H1 (cell line): ENCODE measurements around the gene FITM1. TPM values are rescaled to one million over a fixed set of nuclear protein-coding genes. Genes with fewer than 3 reads are reported as not detected.

ENCODE experiments used
- ASH2L ChIP-seq: fragments of 200-600, 300-600 bp; sonication (generic); IDR thresholded peaks from one replicate; pipeline ENCODE4 v1.7.1; 2017; ENCODE audit warnings: low read length
- CBX5 ChIP-seq: fragments of 300-800, 300-1000 bp; sonication (generic); IDR thresholded peaks from 2 replicates; pipeline ENCODE4 v1.7.1; 2016; ENCODE audit warnings: antibody characterized with exemption, low read length, low read depth
- CHD1 ChIP-seq: IDR thresholded peaks from 2 replicates; pipeline ENCODE4 v1.6.1; 2012; ENCODE audit warnings: low read depth, low read length, improper control_type of control experiment
- CHD2 ChIP-seq: IDR thresholded peaks from 2 replicates; pipeline ENCODE4 v1.6.1; 2012; ENCODE audit warnings: low read length, improper control_type of control experiment
- EZH2 ChIP-seq: fragments of 200-600 bp; sonication (generic); IDR thresholded peaks from 2 replicates; pipeline ENCODE4 v1.7.1; 2012; ENCODE audit warnings: low read depth, mild to moderate bottlenecking, moderate library complexity, low read length, inconsistent platforms; ENCODE audit not compliant: severe bottlenecking
- GTF2F1 ChIP-seq: IDR thresholded peaks from 2 replicates; pipeline ENCODE4 v1.6.1; 2012; ENCODE audit warnings: low read depth, low read length, improper control_type of control experiment, borderline replicate concordance
- HDAC2 ChIP-seq, 2 experiments: fragments of 300-600 bp in 1 of 2; sonication (generic) in 1 of 2; IDR thresholded peaks; 2 replicates each; pipeline ENCODE4 v1.6.1; 2011 to 2012; ENCODE audit warnings: low read depth in 2 of 2, low read length in 2 of 2, mild to moderate bottlenecking in 2 of 2, moderate library complexity in 2 of 2, borderline replicate concordance in 1 of 2, inconsistent platforms in 1 of 2
- JUND ChIP-seq: IDR thresholded peaks from 2 replicates; pipeline ENCODE4 v1.6.1; 2011; ENCODE audit warnings: mild to moderate bottlenecking, improper control_type of control experiment, low read length
- KDM4A ChIP-seq: IDR thresholded peaks from one replicate; pipeline ENCODE4 v1.7.1; 2012; ENCODE audit warnings: low read depth, mild to moderate bottlenecking, moderate library complexity, low read length, inconsistent platforms; ENCODE audit not compliant: severe bottlenecking
- NANOG ChIP-seq: IDR thresholded peaks from 2 replicates; pipeline ENCODE4 v1.6.1; 2011; ENCODE audit warnings: low read length, low read depth, mild to moderate bottlenecking, inconsistent platforms; ENCODE audit not compliant: insufficient read depth, poor library complexity, severe bottlenecking
- NRF1 ChIP-seq: IDR thresholded peaks from 2 replicates; pipeline ENCODE4 v1.6.1; 2011; ENCODE audit warnings: mild to moderate bottlenecking, low read depth, low read length, improper control_type of control experiment
- POLR2AphosphoS5 ChIP-seq: IDR thresholded peaks from 2 replicates; pipeline ENCODE4 v1.6.1; 2011; ENCODE audit warnings: low read depth, low read length
- POU5F1 ChIP-seq: IDR thresholded peaks from 2 replicates; pipeline ENCODE4 v1.6.1; 2011; ENCODE audit warnings: low read depth, mild to moderate bottlenecking, low read length, moderate library complexity
- RAD21 ChIP-seq, 2 experiments: IDR thresholded peaks in 1 of 2; conservative IDR thresholded peaks in 1 of 2; 2 replicates each; pipeline ENCODE4 v1.6.1; 2011; ENCODE audit warnings: low read depth in 2 of 2, low read length in 2 of 2, improper control_type of control experiment in 1 of 2, inconsistent platforms in 1 of 2, mild to moderate bottlenecking in 1 of 2, moderate library complexity in 1 of 2
- RFX5 ChIP-seq: IDR thresholded peaks from 2 replicates; pipeline ENCODE4 v1.6.1; 2011; ENCODE audit warnings: low read depth, low read length, improper control_type of control experiment, borderline replicate concordance
- RNF2 ChIP-seq: fragments of 200-900, 300-1000 bp; sonication (generic); IDR thresholded peaks from 2 replicates; pipeline ENCODE4 v1.7.1; 2016; ENCODE audit warnings: borderline replicate concordance, low read depth, mild to moderate bottlenecking, antibody characterized with exemption, low read length; ENCODE audit not compliant: poor library complexity, severe bottlenecking; ENCODE audit errors: missing control alignments
- SIN3A ChIP-seq, 2 experiments: IDR thresholded peaks in 1 of 2; conservative IDR thresholded peaks in 1 of 2; 2 replicates each; pipeline ENCODE4 v1.6.1; 2011 to 2012; ENCODE audit warnings: low read length in 2 of 2, improper control_type of control experiment in 1 of 2, low read depth in 1 of 2, mild to moderate bottlenecking in 1 of 2
- SIRT6 ChIP-seq: IDR thresholded peaks from one replicate; pipeline ENCODE4 v1.7.1; 2012; ENCODE audit warnings: low read length, inconsistent platforms
- SIX5 ChIP-seq: IDR thresholded peaks from 2 replicates; pipeline ENCODE4 v1.6.1; 2011; ENCODE audit warnings: mild to moderate bottlenecking, low read depth, low read length
- SP1 ChIP-seq: IDR thresholded peaks from 2 replicates; pipeline ENCODE4 v1.6.1; 2011; ENCODE audit warnings: low read depth, low read length
- SUZ12 ChIP-seq: fragments of 200-600 bp; sonication (generic); IDR thresholded peaks from 2 replicates; pipeline ENCODE4 v1.6.1; 2012; ENCODE audit warnings: mild to moderate bottlenecking, inconsistent platforms, low read length, moderate library complexity, mixed read lengths
- TAF1 ChIP-seq: IDR thresholded peaks from 2 replicates; pipeline ENCODE4 v1.6.1; 2011; ENCODE audit warnings: mild to moderate bottlenecking, low read depth, low read length
- polyA plus RNA-seq, 7 experiments: library from polyadenylated mRNA; depleted of rRNA in 3 of 7; stranded (reverse) in 5 of 7; unstranded in 2 of 7; fragments of >200 nt in 5 of 7; fragments of 200-250 nt in 2 of 7; gene quantifications; 1 replicate in 5 of 7; 2 replicates in 1 of 7; 4 replicates in 1 of 7; pipeline versions ENCODE4 v1.2.1 to v1.2.3, GENCODE V29; 2011 to 2013; ENCODE audit warnings: missing spikeins in 2 of 7, mixed read lengths in 2 of 7
- total RNA-seq: library from RNA; stranded (reverse); fragmentation: NEBNext Ultra II Directional; extraction: Animal tissue kit (Norgen Biotek cat#: 25700); gene quantifications from 2 replicates; pipeline ENCODE4 v1.2.1, GENCODE V29; 2021
- TF ChIP-seq, protein P1 (sequence below): IDR thresholded peaks from 2 replicates; pipeline ENCODE4 v1.6.1; 2011; ENCODE audit warnings: low read depth, mild to moderate bottlenecking, low read length; ENCODE audit not compliant: insufficient read depth

Gene FITM1
- total and polyA plus RNA-seq, 2 of the 8 experiments (the other 6 are each of a cell fraction or from before 2014, with no cell fraction given): 0.53 to 0.76 TPM

DNA sequence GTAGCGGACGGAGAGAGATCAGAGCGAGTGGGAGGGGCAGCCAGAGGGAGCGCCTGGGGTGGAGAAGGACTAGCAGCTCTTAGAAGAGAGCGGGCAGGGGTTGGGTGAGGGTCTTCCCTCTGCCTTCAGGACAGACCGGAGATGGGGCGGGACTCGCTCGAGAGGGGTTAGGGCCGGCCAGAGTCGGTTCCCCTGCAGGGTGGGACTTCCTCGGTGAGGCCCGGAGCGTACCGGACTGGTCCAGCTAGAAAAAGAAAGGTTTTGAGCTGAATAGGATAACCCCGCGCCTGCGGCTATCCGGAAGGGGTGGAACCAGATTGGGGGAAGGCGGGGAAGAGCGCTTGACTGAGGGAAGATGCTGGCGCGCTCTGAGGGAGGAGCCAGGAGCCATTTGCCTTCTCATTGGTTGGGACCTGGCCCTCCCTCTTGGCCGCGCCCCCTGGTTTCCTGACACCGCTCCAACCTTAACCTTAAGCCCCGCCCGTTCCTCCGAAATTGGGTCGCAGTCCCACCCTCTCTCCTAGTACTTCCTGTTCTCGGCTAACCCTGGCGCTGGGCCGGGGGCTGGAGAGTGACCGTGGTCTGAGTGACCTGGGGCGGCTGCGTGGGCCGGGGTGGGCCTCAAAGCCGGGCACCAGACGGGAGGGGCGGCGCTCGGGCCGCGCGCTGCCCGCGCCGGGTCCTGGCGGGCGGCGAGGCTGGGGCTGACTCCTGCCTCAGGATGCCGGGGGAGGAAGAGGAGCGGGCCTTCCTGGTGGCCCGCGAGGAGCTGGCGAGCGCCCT, 16.7 kb downstream of the FITM1 start, which contains the start of gene RNF31 (continued):
- TF ChIP-seq TAF1: 0 out of 2 replicates have a peak, but pooled peaks have one; percentile 8
- TF ChIP-seq SIX5: no peak
- no peak; the same call in 1 of the 2 replicates for TF ChIP-seq POLR2AphosphoS5
- peak; percentile 69 for TF ChIP-seq KDM4A
- TF ChIP-seq NRF1: no peak
- no peak for TF ChIP-seq EZH2
- TF ChIP-seq, protein P1, sequence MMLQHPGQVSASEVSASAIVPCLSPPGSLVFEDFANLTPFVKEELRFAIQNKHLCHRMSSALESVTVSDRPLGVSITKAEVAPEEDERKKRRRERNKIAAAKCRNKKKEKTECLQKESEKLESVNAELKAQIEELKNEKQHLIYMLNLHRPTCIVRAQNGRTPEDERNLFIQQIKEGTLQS: no peak
- no peak for TF ChIP-seq CHD2
- TF ChIP-seq CBX5: no peak
- no peak for TF ChIP-seq RAD21 (IDR thresholded peaks at IDR 0.05 in 1 of 2, conservative IDR thresholded peaks at IDR 0.05 in 1 of 2; ENCODE audit: low read depth in 2 of 2, low read length in 2 of 2)
- no peak for TF ChIP-seq CHD1
- no peak for TF ChIP-seq POU5F1
- TF ChIP-seq SP1: peak; percentile 54; the same call in 1 of the 2 replicates
- no peak for TF ChIP-seq JUND
- TF ChIP-seq RNF2: no peak
- TF ChIP-seq NANOG: no peak
- peak; percentile 33 for TF ChIP-seq ASH2L
- TF ChIP-seq GTF2F1: no peak
- no peak for TF ChIP-seq SIRT6
- 0 out of 4 replicates have a peak, but pooled peaks of 1 of the 2 experiments have one; percentile 17 for TF ChIP-seq SIN3A (conservative IDR thresholded peaks at IDR 0.05 in 1 of 2, IDR thresholded peaks at IDR 0.05 in 1 of 2; ENCODE audit: low read depth in 1 of 2, low read length in 2 of 2)
- TF ChIP-seq SUZ12: no peak
- TF ChIP-seq HDAC2 (IDR thresholded peaks at IDR 0.05; ENCODE audit: borderline replicate concordance in 1 of 2, low read depth in 2 of 2, low read length in 2 of 2): no peak; a peak in 2 of 4 replicates
- no peak for TF ChIP-seq RFX5
